OCI-LY1 (cell line): ENCODE data around the gene NSUN3.

Experiments used
- H2AFZ ChIP-seq: fragments of 200-600 bp; sonication (generic), shearing (Covaris generic); 2 replicates; pipeline ENCODE4 v1.6.0; 2014; ENCODE audit warnings: antibody characterized with exemption, mild to moderate bottlenecking, low read length
- H3F3A ChIP-seq: fragments of 200-600 bp; sonication (generic), shearing (Covaris generic); 2 replicates; pipeline ENCODE4 v1.6.0; 2014; ENCODE audit warnings: mild to moderate bottlenecking, antibody characterized with exemption, low read length, moderate library complexity; ENCODE audit not compliant: insufficient read depth
- H3K27ac ChIP-seq: fragments of 200-600 bp; sonication (generic); 2 replicates; pipeline ENCODE4 v1.5.1; 2014; ENCODE audit warnings: low read length, mixed run types, mild to moderate bottlenecking, low read depth; ENCODE audit not compliant: poor library complexity, severe bottlenecking
- H3K27me3 ChIP-seq: fragments of 200-600 bp; sonication (generic); 2 replicates; pipeline ENCODE4 v1.6.0; 2014; ENCODE audit warnings: antibody characterized with exemption, mild to moderate bottlenecking, low read length, moderate library complexity; ENCODE audit not compliant: insufficient read depth
- H3K36me3 ChIP-seq: fragments of 200-600 bp; sonication (generic); 2 replicates; pipeline ENCODE4 v1.6.1; 2014; ENCODE audit warnings: mild to moderate bottlenecking, antibody characterized with exemption, low read length, moderate library complexity, mixed read lengths; ENCODE audit not compliant: insufficient read depth
- H3K4me1 ChIP-seq: fragments of 200-600 bp; sonication (generic); 2 replicates; pipeline ENCODE4 v1.5.1; 2014; ENCODE audit warnings: mild to moderate bottlenecking, low read length, moderate library complexity; ENCODE audit not compliant: insufficient read depth, severe bottlenecking
- H3K4me2 ChIP-seq: fragments of 200-600 bp; sonication (generic), shearing (Covaris generic); 2 replicates; pipeline ENCODE4 v1.6.1; 2014; ENCODE audit warnings: low read length
- H3K4me3 ChIP-seq: fragments of 200-600 bp; sonication (generic); 2 replicates; pipeline ENCODE4 v1.5.1; 2014; ENCODE audit warnings: low read length, low read depth, mild to moderate bottlenecking, mixed read lengths; ENCODE audit not compliant: poor library complexity, severe bottlenecking
- H3K79me2 ChIP-seq: fragments of 200-600 bp; shearing (Covaris generic); 2 replicates; pipeline ENCODE4 v1.6.1; 2016; ENCODE audit warnings: mixed run types, low read length, mixed read lengths; ENCODE audit not compliant: insufficient read depth
- H3K9ac ChIP-seq: fragments of 200-600 bp; sonication (generic), shearing (Covaris generic); 2 replicates; pipeline ENCODE4 v1.6.1; 2014; ENCODE audit warnings: mild to moderate bottlenecking, low read length, mixed read lengths
- H3K9me2 ChIP-seq: fragments of 200-600 bp; sonication (generic), shearing (Covaris generic); 2 replicates; pipeline ENCODE4 v1.6.1; 2014; ENCODE audit warnings: low read depth, mild to moderate bottlenecking, low read length, mixed read lengths
- H3K9me3 ChIP-seq: fragments of 200-600 bp; shearing (Covaris generic); 2 replicates; pipeline ENCODE4 v1.6.1; 2014; ENCODE audit warnings: low read length, mixed read lengths
- H4K20me1 ChIP-seq: fragments of 200-600 bp; sonication (generic), shearing (Covaris generic); 2 replicates; pipeline ENCODE4 v1.6.0; 2016; ENCODE audit warnings: mild to moderate bottlenecking, low read length; ENCODE audit not compliant: insufficient read depth
- CTCF ChIP-seq: fragments of 200-600 bp; sonication (generic), shearing (Covaris generic); IDR thresholded peaks from 2 replicates; pipeline ENCODE4 v1.5.1; 2017; ENCODE audit warnings: mild to moderate bottlenecking, antibody characterized with exemption, low read length, moderate library complexity, mixed read lengths
- EZH2 ChIP-seq: fragments of 200-600 bp; sonication (generic), shearing (Covaris generic); IDR thresholded peaks from 2 replicates; pipeline ENCODE4 v1.8.0; 2017; ENCODE audit warnings: borderline replicate concordance, mixed run types, mild to moderate bottlenecking, antibody characterized with exemption, low read length, moderate library complexity, mixed read lengths

The NSUN3 gene

GRCh38 chr3:94159062-94159828 lies 96.4 kb downstream of the NSUN3 start:
- H3K9ac ChIP-seq, result no peak overlapping the region
- TF ChIP-seq CTCF (no peak), EZH2 (no peak)
- H3K4me3 ChIP-seq, result no peak overlapping the region
- no peak overlapping the region for H3K4me2 ChIP-seq
- no peak overlapping the region for H2AFZ ChIP-seq
- no peaks in the 10 kb centered on the region for H3K4me1 ChIP-seq
- no peaks in the 10 kb centered on the region for H3K9me2 ChIP-seq
- H3K27ac ChIP-seq, result no peak overlapping the region
- no peaks in the 10 kb centered on the region for H3K36me3 ChIP-seq
- H3K27me3 ChIP-seq, result no peaks in the 10 kb centered on the region
- no peaks in the 10 kb centered on the region for H4K20me1 ChIP-seq
- H3K9me3 ChIP-seq, result no peaks in the 10 kb centered on the region
- H3K79me2 ChIP-seq, result no peaks in the 10 kb centered on the region
- no peaks in the 10 kb centered on the region for H3F3A ChIP-seq

GRCh38 chr3:94162700-94163099 lies 99.8 kb downstream of the NSUN3 start:
- H3K9me3 ChIP-seq, result no peaks in the 10 kb centered on the region
- H4K20me1 ChIP-seq, result no peaks in the 10 kb centered on the region
- no peak overlapping the region for H3K4me2 ChIP-seq
- H3K27me3 ChIP-seq, result no peaks in the 10 kb centered on the region
- H3K27ac ChIP-seq, result no peak overlapping the region
- no peaks in the 10 kb centered on the region for H3K36me3 ChIP-seq
- H3K9me2 ChIP-seq, result no peaks in the 10 kb centered on the region
- H3K4me1 ChIP-seq, result no peaks in the 10 kb centered on the region
- no peak overlapping the region for H2AFZ ChIP-seq
- H3K79me2 ChIP-seq, result no peaks in the 10 kb centered on the region
- no peaks in the 10 kb centered on the region for H3F3A ChIP-seq
- H3K4me3 ChIP-seq, result no peak overlapping the region
- TF ChIP-seq EZH2 (no peak), CTCF (no peak)
- no peak overlapping the region for H3K9ac ChIP-seq

GRCh38 chr3:94167346-94167745 lies 104.5 kb downstream of the NSUN3 start:
- Histone ChIP-seq H3K4me1 (no peaks in the 10 kb centered on the region), H4K20me1 (no peaks in the 10 kb centered on the region), H3K9ac (no peak overlapping the region), H3K9me2 (no peaks in the 10 kb centered on the region), H3K9me3 (no peaks in the 10 kb centered on the region), H3K36me3 (no peaks in the 10 kb centered on the region), H3K4me3 (no peak overlapping the region), H3K27me3 (no peaks in the 10 kb centered on the region), H3K4me2 (no peak overlapping the region), H2AFZ (no peak overlapping the region), H3K79me2 (no peaks in the 10 kb centered on the region), H3F3A (no peaks in the 10 kb centered on the region), H3K27ac (no peak overlapping the region)
- TF ChIP-seq CTCF (no peak), EZH2 (no peak)
